Endothelial cell of umbilical vein (primary cell): ENCODE data around the gene PGP. TPM values are rescaled to one million over a fixed set of nuclear protein-coding genes. Genes with fewer than 3 reads are reported as not detected.

Experiments
- BruUV-seq: library from RNA; stranded (reverse); fragments of 400-500 nt; replicated peaks from 2 replicates; lab custom pipeline; 2021; lab: Mats Ljungman, UMichigan
- CTCF ChIA-PET: fragments of 300-600, 350-600 bp; sonication (Branson Sonifier 250); formaldehyde crosslinking; loops from one replicate; lab custom pipeline; 2021; ENCODE audit warnings: antibody characterized with exemption, inconsistent platforms; lab: Charles Lee
- POLR2A ChIA-PET: fragments of 300-600, 350-600 bp; sonication (Branson Sonifier 250); formaldehyde crosslinking; loops from one replicate; lab custom pipeline; 2021; ENCODE audit warnings: antibody characterized with exemption, inconsistent platforms; lab: Charles Lee
- DNase-seq: peaks from one replicate; pipeline ENCODE4 v3.0.0-alpha.2; 2011; ENCODE audit warnings: low read depth, low spot score
- FAIRE-seq: peaks from 2 replicates; lab custom pipeline; 2011; peaks lifted over from hg19 to GRCh38; lab: Jason Lieb, UNC
- H2AFZ ChIP-seq: 2 replicates; pipeline ENCODE4 v1.6.0; 2012; ENCODE audit warnings: low read depth, low read length, control low read depth, inconsistent platforms
- H3K27ac ChIP-seq: 2 replicates; pipeline ENCODE4 v1.5.1; 2011; ENCODE audit warnings: low read depth, mild to moderate bottlenecking, control low read depth, low read length, moderate library complexity; ENCODE audit not compliant: insufficient read depth
- H3K27me3 ChIP-seq, 2 experiments: 2 replicates each; pipeline versions ENCODE4 v1.6.0 to v1.6.1; 2011; ENCODE audit warnings: low read length in 2 of 2, mixed read lengths in 1 of 2; ENCODE audit not compliant: control insufficient read depth in 2 of 2, insufficient read depth in 2 of 2
- H3K36me3 ChIP-seq, 2 experiments: 2 replicates in 1 of 2; 3 replicates in 1 of 2; pipeline ENCODE4 v1.5.1; 2011; ENCODE audit warnings: low read length in 2 of 2, mild to moderate bottlenecking in 1 of 2, moderate library complexity in 1 of 2; ENCODE audit not compliant: control insufficient read depth in 2 of 2, insufficient read depth in 2 of 2; ENCODE audit errors: extremely low read depth in 1 of 2
- H3K4me1 ChIP-seq: 3 replicates; pipeline ENCODE4 v1.5.1; 2011; ENCODE audit warnings: mild to moderate bottlenecking, low read length; ENCODE audit not compliant: control insufficient read depth, insufficient read depth; ENCODE audit errors: extremely low read depth
- H3K4me2 ChIP-seq: 2 replicates; pipeline ENCODE4 v1.6.1; 2011; ENCODE audit warnings: low read length, control low read depth, mixed read lengths; ENCODE audit not compliant: insufficient read depth
- H3K4me3 ChIP-seq, 3 experiments: fragments of 200-600 bp in 1 of 3; sonication (generic), shearing (Covaris generic) in 1 of 3; replicated peaks in 1 of 3; 2 replicates each; pipeline ENCODE4 v1.5.1; 2011 to 2016; ENCODE audit warnings: control low read depth in 3 of 3, low read length in 3 of 3, mild to moderate bottlenecking in 2 of 3, inconsistent platforms in 1 of 3, low read depth in 1 of 3, moderate library complexity in 1 of 3; ENCODE audit not compliant: insufficient read depth in 1 of 3
- H3K79me2 ChIP-seq: 2 replicates; pipeline ENCODE4 v1.6.0; 2012; ENCODE audit warnings: low read length, inconsistent platforms; ENCODE audit not compliant: control insufficient read depth, insufficient read depth
- H3K9ac ChIP-seq: replicated peaks from 2 replicates; pipeline ENCODE3; 2011; ENCODE audit warnings: low read length, control low read depth; ENCODE audit not compliant: insufficient read depth; ENCODE audit errors: extremely low read depth
- H3K9me1 ChIP-seq: replicated peaks from 3 replicates; pipeline ENCODE4 v1.6.0; 2011; ENCODE audit warnings: mild to moderate bottlenecking, low read length; ENCODE audit not compliant: control insufficient read depth, insufficient read depth; ENCODE audit errors: extremely low read depth
- H3K9me3 ChIP-seq: replicated peaks from 2 replicates; pipeline ENCODE4 v1.5.1; 2012; ENCODE audit warnings: low read length, inconsistent platforms; ENCODE audit not compliant: control insufficient read depth, insufficient read depth
- H4K20me1 ChIP-seq: replicated peaks from 2 replicates; pipeline ENCODE3; 2011; ENCODE audit warnings: mild to moderate bottlenecking, low read length; ENCODE audit not compliant: control insufficient read depth, insufficient read depth; ENCODE audit errors: extremely low read depth
- CTCF ChIP-seq, 2 donors: IDR thresholded peaks; 1 replicate in 1 of 2; 2 replicates in 1 of 2; pipeline ENCODE4 v1.5.1; 2011; ENCODE audit warnings: low read length in 2 of 2, mild to moderate bottlenecking in 2 of 2, moderate library complexity in 2 of 2, control low read depth in 1 of 2, inconsistent platforms in 1 of 2, low read depth in 1 of 2; ENCODE audit not compliant: insufficient read depth in 1 of 2; ENCODE audit errors: extremely low read depth in 1 of 2
- EZH2 ChIP-seq: IDR thresholded peaks from 2 replicates; pipeline ENCODE4 v1.6.1; 2012; ENCODE audit warnings: borderline replicate concordance, low read depth, mild to moderate bottlenecking, moderate library complexity, low read length, inconsistent platforms; ENCODE audit not compliant: severe bottlenecking
- FOS ChIP-seq: IDR thresholded peaks from 2 replicates; pipeline ENCODE4 v1.6.1; 2011; ENCODE audit warnings: mild to moderate bottlenecking, low read length, moderate library complexity, borderline replicate concordance; ENCODE audit not compliant: insufficient read depth
- GATA2 ChIP-seq: IDR thresholded peaks from 2 replicates; pipeline ENCODE4 v1.7.0; 2011; ENCODE audit warnings: low read depth, mild to moderate bottlenecking, moderate library complexity, mixed read lengths, low read length; ENCODE audit not compliant: insufficient read length, insufficient read depth
- JUN ChIP-seq: IDR thresholded peaks from 2 replicates; pipeline ENCODE4 v1.6.1; 2011; ENCODE audit warnings: borderline replicate concordance, low read depth; ENCODE audit not compliant: insufficient read length, insufficient read depth
- MAX ChIP-seq: IDR thresholded peaks from 2 replicates; pipeline ENCODE4 v1.6.1; 2011; ENCODE audit not compliant: insufficient read depth, insufficient read length
- MYC ChIP-seq: IDR thresholded peaks from one replicate; pipeline ENCODE4 v1.6.1; 2011; ENCODE audit warnings: mild to moderate bottlenecking, low read depth, low read length
- POLR2A ChIP-seq: IDR thresholded peaks from 2 replicates; pipeline ENCODE4 v1.6.1; 2012; ENCODE audit warnings: low read depth, mild to moderate bottlenecking, control low read depth, low read length
- POLR2AphosphoS5 ChIP-seq: IDR thresholded peaks from 2 replicates; pipeline ENCODE4 v1.6.1; 2012; ENCODE audit warnings: low read depth, mild to moderate bottlenecking, control low read depth, low read length, moderate library complexity; ENCODE audit not compliant: insufficient read depth
- dilution Hi-C: fragments of 300-500 bp; cut with MboI; formaldehyde crosslinking; loops from one replicate; pipeline ENCODE4 v1.15.0; 2019; ENCODE audit warnings: low sequenced_read_pairs; ENCODE audit not compliant: extremely low pct_ligation_motif_present
- intact Hi-C: fragments of 100-400 bp; cut with micrococcal nuclease; formaldehyde crosslinking; loops from one replicate; pipeline ENCODE4 v1.10.0; 2022
- polyA plus RNA-seq, 4 experiments: library from polyadenylated mRNA; depleted of rRNA in 3 of 4; stranded (reverse) in 3 of 4; unstranded in 1 of 4; fragments of >200 nt; gene quantifications; 2 replicates each; pipeline versions ENCODE4 v1.2.1 to v1.2.3, GENCODE V29; 2011 to 2012; ENCODE audit warnings: missing spikeins in 1 of 4
- total RNA-seq: library from RNA; stranded (reverse); gene quantifications from 2 replicates; pipeline ENCODE4 v1.2.3, GENCODE V29; 2021

Gene PGP
- total and polyA plus RNA-seq, 2 donors (not counting 3 experiments of a cell fraction or from before 2014, with no cell fraction given), result 28.5 to 29.6 TPM

- H3K9me3 ChIP-seq, result no peaks in the 10 kb centered on the region
Observed at GRCh38 chr16:2200313-2200712, 14.3 kb downstream of the PGP start.

More at GRCh38 chr16:2200313-2200712, 14.3 kb downstream of the PGP start:
- POLR2A ChIA-PET, result no interaction called here
- Histone ChIP-seq H3K36me3 (no peaks in the 10 kb centered on the region), H3K4me1 (peaks cover 3% of the 10 kb centered on the region), H3K27ac (no peak overlapping the region), H3K9ac (no peak overlapping the region), H3K4me3 (no peak overlapping the region), H4K20me1 (no peaks in the 10 kb centered on the region), H3K27me3 (peaks cover 21 to 31% of the 10 kb centered on the region in 2 experiments), H3K79me2 (no peaks in the 10 kb centered on the region), H2AFZ (no peak overlapping the region), H3K4me2 (no peak overlapping the region), H3K9me1 (no peaks in the 10 kb centered on the region)
- intact Hi-C loops, result no loop called here
- dilution Hi-C loops, result no loop called here
- DNase-seq, result no peak
- TF ChIP-seq FOS (no peak), MAX (no peak), POLR2A (no peak), JUN (no peak), GATA2 (no peak), POLR2AphosphoS5 (no peak), CTCF (IDR thresholded peaks at IDR 0.05; ENCODE audit: extremely low read depth in 1 of 2, insufficient read depth in 1 of 2, low read depth in 1 of 2, low read length in 2 of 2) (no peak), MYC (no peak), EZH2 (no peak)
- no TSS peak for BruUV-seq
- CTCF ChIA-PET, result no interaction called here
- no peak for FAIRE-seq
